Activated T-helper 9 cell treated with anti-CD3 and anti-CD28 coated beads, Interleukin-2, amount 50 U/mL, for 16 hours (primary cell): ENCODE results near the gene FRMPD2.
"Not testable (repeated sequence)": the region's sequence is repeated elsewhere in the genome, so short reads cannot be mapped to it uniquely, and the experiment has no call there.

Experiments used
- DNase-seq: peaks from one replicate; pipeline ENCODE4 v3.0.0-alpha.2; 2020; ENCODE audit warnings: low read depth

FRMPD2 gene

GRCh38 chr10:48199580-48200377, 74.7 kb downstream of the FRMPD2 start:
- DNase-seq, result no peak

- DNase-seq, result no peak
Measured at GRCh38 chr10:48197236-48197899, 77.1 kb downstream of the FRMPD2 start.

- DNase-seq, result no peak
Measured at GRCh38 chr10:48195803-48196202, 78.7 kb downstream of the FRMPD2 start.

GRCh38 chr10:48194830-48195229, 79.7 kb downstream of the FRMPD2 start:
- no peak for DNase-seq

- DNase-seq, result no peak
Measured at GRCh38 chr10:48193556-48193955, 80.9 kb downstream of the FRMPD2 start.

GRCh38 chr10:48192881-48193450, 81.5 kb downstream of the FRMPD2 start:
- no peak for DNase-seq

GRCh38 chr10:48187713-48188485, 86.6 kb downstream of the FRMPD2 start:
- no peak for DNase-seq

GRCh38 chr10:48187126-48187525, 87.4 kb downstream of the FRMPD2 start:
- no peak for DNase-seq

GRCh38 chr10:48186264-48186804, 88.2 kb downstream of the FRMPD2 start:
- DNase-seq, result not testable (repeated sequence)

GRCh38 chr10:48184224-48184623, 90.3 kb downstream of the FRMPD2 start:
- DNase-seq, result no peak

GRCh38 chr10:48172715-48173114, 101.8 kb downstream of the FRMPD2 start:
- DNase-seq, result not testable (repeated sequence)

- not testable (repeated sequence) for DNase-seq
Measured at GRCh38 chr10:48160670-48161069, 113.8 kb downstream of the FRMPD2 start.

- DNase-seq, result not testable (repeated sequence)
Measured at GRCh38 chr10:48160163-48160562, 114.3 kb downstream of the FRMPD2 start.

GRCh38 chr10:48154211-48155140, 120.0 kb downstream of the FRMPD2 start:
- DNase-seq, result not testable (repeated sequence)

- DNase-seq, result not testable (repeated sequence)
Measured at GRCh38 chr10:48147643-48148042, 126.9 kb downstream of the FRMPD2 start.

- DNase-seq, result not testable (repeated sequence)
Measured at GRCh38 chr10:48143721-48144642, 130.5 kb downstream of the FRMPD2 start.

GRCh38 chr10:48140949-48141348, 133.5 kb downstream of the FRMPD2 start:
- not testable (repeated sequence) for DNase-seq

GRCh38 chr10:48139953-48140850, 134.3 kb downstream of the FRMPD2 start:
- DNase-seq, result not testable (repeated sequence)

GRCh38 chr10:48128954-48129353, 145.5 kb downstream of the FRMPD2 start:
- DNase-seq, result not testable (repeated sequence)
